ENCODE data around the gene SCN2A. TPM values are rescaled to one million over a fixed set of nuclear protein-coding genes. Genes with fewer than 3 reads are reported as not detected.

The SCN2A gene
- total RNA-seq, 1 experiment from 2014 or later: 0.24 TPM

- Histone ChIP-seq H3K18ac (ENCODE audit: insufficient read length, low read depth, low read length) (no peak overlapping the region), H3K4ac (ENCODE audit: low read depth, low read length) (no peak overlapping the region), H4K8ac (replicated peaks; ENCODE audit: insufficient read length, low read depth, low read length) (no peak overlapping the region), H3K27ac (ENCODE audit: insufficient read length, low read depth, low read length) (no peak overlapping the region), H2BK15ac (ENCODE audit: low read depth, low read length) (no peak overlapping the region), H2BK120ac (ENCODE audit: low read depth, low read length, poor library complexity, severe bottlenecking) (no peak overlapping the region), H3K23ac (ENCODE audit: insufficient read length, low read depth, low read length) (no peak overlapping the region), H3K79me1 (ENCODE audit: insufficient read depth, low read depth, low read length, poor library complexity, severe bottlenecking) (no peaks in the 10 kb centered on the region), H2BK5ac (ENCODE audit: insufficient read length, low read length) (no peak overlapping the region), H3K79me2 (ENCODE audit: insufficient read depth, low read length) (no peaks in the 10 kb centered on the region), H3K9me3 (ENCODE audit: control insufficient read depth, low read depth, low read length) (no peaks in the 10 kb centered on the region), H3K27me3 (ENCODE audit: insufficient read depth, low read length) (no peaks in the 10 kb centered on the region), H2AK5ac (ENCODE audit: insufficient read length, low read length) (no peak overlapping the region), H3K9ac (ENCODE audit: extremely low read depth, insufficient read length, low read length) (no peak overlapping the region), H3T11ph (ENCODE audit: low read length) (no peak overlapping the region), H4K5ac (ENCODE audit: insufficient read length, low read depth, low read length) (no peak overlapping the region), H3K56ac (ENCODE audit: insufficient read length, low read depth, low read length) (no peak overlapping the region), H4K91ac (ENCODE audit: insufficient read length, low read depth, low read length) (no peak overlapping the region), H3K4me1 (ENCODE audit: insufficient read depth, low read length) (no peaks in the 10 kb centered on the region; the same call in 1 of the 2 replicates), H4K20me1 (ENCODE audit: control insufficient read depth, insufficient read depth, insufficient read length) (no peaks in the 10 kb centered on the region), H3K14ac (ENCODE audit: insufficient read depth, low read length) (no peak overlapping the region), H2BK12ac (ENCODE audit: insufficient read length, low read depth, low read length) (no peak overlapping the region), H3K23me2 (ENCODE audit: insufficient read length, low read depth, low read length, poor library complexity, severe bottlenecking) (no peaks in the 10 kb centered on the region), H2BK20ac (ENCODE audit: low read depth, low read length, poor library complexity, severe bottlenecking) (no peak overlapping the region), H2AFZ (ENCODE audit: low read length) (no peak overlapping the region), H3K4me2 (ENCODE audit: insufficient read depth, insufficient read length, low read length) (no peak overlapping the region)
- H3K4me1 Mint-ChIP-seq: peaks cover 7 to 16% of the 10 kb centered on the region in 2 experiments
- H3K27ac Mint-ChIP-seq: no peak overlapping the region; a peak in 1 of 7 replicates
- no peak for TF ChIP-seq CTCF (conservative IDR thresholded peaks at IDR 0.05)
- no peaks in the 10 kb centered on the region for H3K36me3 Mint-ChIP-seq (ENCODE audit: insufficient read depth in 1 of 3, low read depth in 3 of 3)
- WGBS (ENCODE audit: extremely low coverage, insufficient read length, low lambda C conversion rate): no CpG with 5 or more reads among the region's 4 CpGs
- no peaks in the 10 kb centered on the region for H3K9me3 Mint-ChIP-seq
- H3K4me3 Mint-ChIP-seq: no peak overlapping the region
- H3K27me3 Mint-ChIP-seq (ENCODE audit: low read depth): no peaks in the 10 kb centered on the region
- DNase-seq: no peak
Observed at GRCh38 chr2:165193178-165193777, 45.9 kb upstream of the SCN2A start.

Measured in H9 (cell line).